ENCODE results near the gene AP1M1. TPM values are rescaled to one million over a fixed set of nuclear protein-coding genes. Genes with fewer than 3 reads are reported as not detected.

AP1M1 gene
- total and polyA plus RNA-seq, 3 experiments from 2014 or later = 113 to 145 (median 120) TPM

DNA sequence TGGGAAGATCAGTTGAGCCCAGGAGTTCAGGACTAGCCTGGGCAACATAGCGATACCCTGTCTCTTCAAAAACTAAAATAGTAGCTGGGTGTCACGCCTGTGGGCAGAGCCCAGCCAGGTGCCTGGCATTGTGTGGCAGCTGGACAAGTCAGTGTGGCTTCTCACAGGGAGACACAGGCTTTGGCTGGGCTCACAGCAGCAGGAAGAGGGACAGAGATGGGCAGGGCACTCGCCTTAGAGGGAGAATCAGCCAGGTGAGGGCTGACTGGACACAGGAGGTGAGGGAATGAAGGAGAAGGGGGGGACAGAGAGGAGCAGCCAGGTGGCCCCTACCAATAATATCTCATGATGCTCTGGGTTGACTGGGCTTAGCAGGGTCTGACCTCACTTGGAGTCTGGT is 9.2 kb upstream of the AP1M1 start:
- DNase-seq = peak in 1 of 5 donors; percentile 14
- H3K4me3 ChIP-seq (ENCODE audit: low read length) = no peak overlapping the region
- CTCF ChIA-PET = interaction anchor here (0.8 kb wide), 2 partner anchors 102 to 127 kb away, joined by 3 read pairs; no protein-coding TSS in a partner anchor
- POLR2A ChIA-PET = interaction anchor here (1.4 kb wide), 1 partner anchor 9 kb away, joined by 4 read pairs; the partner anchor contains the start of gene AP1M1
- peaks cover 32% of the 10 kb centered on the region for H3K36me3 ChIP-seq (ENCODE audit: insufficient read depth, low read length)
- H3K27me3 ChIP-seq (ENCODE audit: insufficient read depth, low read length, poor library complexity, severe bottlenecking) = no peaks in the 10 kb centered on the region
- no peak overlapping the region for H3K27ac ChIP-seq (ENCODE audit: low read depth, low read length)
- H3K9me3 Mint-ChIP-seq = no peaks in the 10 kb centered on the region
- peak overlapping the region in 2 of 8 donors; percentile 3 to 91 for H3K27ac Mint-ChIP-seq
- peaks cover 19% of the 10 kb centered on the region for H3K4me1 ChIP-seq (ENCODE audit: insufficient read depth, low read length)
- H3K27me3 Mint-ChIP-seq = peaks cover 0 to 2% of the 10 kb centered on the region in 2 donors
- peaks cover 0 to 63% (median 8%) of the 10 kb centered on the region in 3 donors for H3K36me3 Mint-ChIP-seq
- H3K4me3 Mint-ChIP-seq = peak overlapping the region in 4 of 7 donors; percentile 28 to 74 (median 48)
- peaks cover 27 to 41% (median 30%) of the 10 kb centered on the region in 3 donors for H3K4me1 Mint-ChIP-seq
- H3K9me3 ChIP-seq (ENCODE audit: low read length) = no peaks in the 10 kb centered on the region

DNA sequence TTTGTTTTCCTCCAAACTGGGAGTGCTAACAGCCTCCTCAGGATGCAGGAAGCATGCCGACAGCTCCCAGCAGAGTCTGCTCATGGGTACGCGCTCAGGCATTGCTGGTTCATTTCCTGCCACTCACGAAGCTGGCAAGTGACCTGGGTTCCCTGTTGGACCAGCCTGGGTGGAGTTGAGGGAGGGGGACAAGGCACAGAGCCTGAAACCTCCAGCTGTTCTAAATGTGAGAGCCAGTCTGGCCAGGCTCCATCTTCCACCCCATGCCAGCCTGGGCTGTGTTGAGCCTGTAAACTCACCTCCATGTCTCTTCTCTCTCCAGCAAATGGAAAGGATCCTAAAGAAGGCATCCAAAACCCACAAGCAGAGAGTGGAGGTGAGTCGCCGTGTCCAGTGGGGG is 7.5 kb upstream of the AP1M1 start:
- H3K4me1 Mint-ChIP-seq = peaks cover 23 to 37% (median 25%) of the 10 kb centered on the region in 3 donors
- POLR2A ChIA-PET = no interaction called here
- Histone ChIP-seq H3K4me3 (ENCODE audit: low read length) (no peak overlapping the region), H3K4me1 (ENCODE audit: insufficient read depth, low read length) (peaks cover 19% of the 10 kb centered on the region), H3K36me3 (ENCODE audit: insufficient read depth, low read length) (peaks cover 32% of the 10 kb centered on the region), H3K9me3 (ENCODE audit: low read length) (no peaks in the 10 kb centered on the region), H3K27me3 (ENCODE audit: insufficient read depth, low read length, poor library complexity, severe bottlenecking) (no peaks in the 10 kb centered on the region), H3K27ac (ENCODE audit: low read depth, low read length) (no peak overlapping the region)
- H3K27me3 Mint-ChIP-seq = peaks cover 0 to under 1% of the 10 kb centered on the region in 2 donors
- CTCF ChIA-PET = interaction anchor here (0.8 kb wide), 1 partner anchor 128 kb away, joined by 3 read pairs; no protein-coding TSS in a partner anchor
- H3K27ac Mint-ChIP-seq = peak overlapping the region in 1 of 8 donors; percentile 12
- DNase-seq = no peak
- peaks cover 0 to 66% (median 8%) of the 10 kb centered on the region in 3 donors for H3K36me3 Mint-ChIP-seq
- peak overlapping the region in 1 of 7 donors; percentile 69 for H3K4me3 Mint-ChIP-seq
- no peaks in the 10 kb centered on the region for H3K9me3 Mint-ChIP-seq

DNA sequence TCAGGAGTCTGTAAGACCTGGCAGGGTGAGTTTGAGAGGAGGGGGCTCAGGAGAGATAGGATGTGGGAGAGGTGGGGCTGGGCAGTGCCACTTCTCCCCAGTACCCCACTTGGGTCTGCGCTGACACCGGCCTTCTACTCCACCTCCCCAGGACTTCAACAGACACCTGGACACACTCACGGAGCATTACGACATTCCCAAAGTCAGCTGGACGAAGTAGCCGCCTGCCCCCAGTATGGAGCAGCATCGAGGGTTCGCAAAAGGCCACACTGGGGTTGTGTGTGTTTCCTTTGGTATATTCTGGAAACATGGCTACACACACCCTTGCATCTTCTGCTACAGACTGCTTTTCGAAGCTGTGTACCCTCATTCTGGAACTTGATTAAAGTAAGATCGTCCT is 7.0 kb upstream of the AP1M1 start:
- Mint-ChIP-seq H3K4me3 (no peak overlapping the region), H3K36me3 (peaks cover 0 to 61% (median 6%) of the 10 kb centered on the region in 3 donors), H3K4me1 (peaks cover 19 to 31% (median 20%) of the 10 kb centered on the region in 3 donors), H3K9me3 (no peaks in the 10 kb centered on the region), H3K27ac (no peak overlapping the region), H3K27me3 (no peaks in the 10 kb centered on the region)
- DNase-seq = no peak
- no peak overlapping the region for H3K27ac ChIP-seq (ENCODE audit: low read depth, low read length)
- no peaks in the 10 kb centered on the region for H3K9me3 ChIP-seq (ENCODE audit: low read length)
- peaks cover 32% of the 10 kb centered on the region for H3K36me3 ChIP-seq (ENCODE audit: insufficient read depth, low read length)
- H3K4me1 ChIP-seq (ENCODE audit: insufficient read depth, low read length) = peaks cover 19% of the 10 kb centered on the region
- H3K4me3 ChIP-seq (ENCODE audit: low read length) = no peak overlapping the region
- ChIA-PET POLR2A (no interaction called here), CTCF (no interaction called here)
- H3K27me3 ChIP-seq (ENCODE audit: insufficient read depth, low read length, poor library complexity, severe bottlenecking) = no peaks in the 10 kb centered on the region

DNA sequence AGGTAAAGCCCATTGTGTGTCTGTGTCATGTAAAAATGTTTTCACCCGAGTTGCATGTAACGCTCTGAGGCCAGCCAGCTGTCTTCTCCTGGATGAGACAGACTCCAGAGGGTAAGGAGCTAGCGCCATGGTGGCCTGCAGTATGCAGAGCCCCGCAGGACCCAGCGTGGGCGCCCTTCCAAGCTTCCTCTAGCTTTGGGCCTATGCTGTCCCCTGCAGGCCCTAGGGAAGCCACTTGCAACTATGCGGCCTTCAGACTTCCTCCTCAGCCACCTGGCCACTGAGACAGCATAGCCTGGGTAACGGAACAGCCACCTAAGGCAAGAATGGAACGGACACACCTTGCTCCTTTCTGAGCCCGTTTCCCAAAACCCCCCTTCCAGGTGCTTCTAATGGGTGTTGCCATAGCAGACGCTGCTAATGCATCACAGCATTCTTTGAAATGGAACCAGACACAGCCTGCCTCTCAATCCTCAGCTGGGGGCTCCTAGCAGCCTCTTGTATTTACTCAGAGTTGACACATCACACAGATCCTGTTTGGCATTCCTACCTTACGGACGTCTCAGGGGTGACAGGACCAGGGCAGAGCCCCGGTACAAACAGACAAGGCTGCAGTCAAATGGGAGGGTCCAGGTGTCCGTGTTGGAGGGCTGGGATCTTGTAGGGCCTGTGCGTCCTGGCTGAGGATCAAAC is 6.3 kb upstream of the AP1M1 start:
- peaks cover 13% of the 10 kb centered on the region for H3K4me1 ChIP-seq (ENCODE audit: insufficient read depth, low read length)
- ChIA-PET CTCF (no interaction called here), POLR2A (no interaction called here)
- Mint-ChIP-seq H3K36me3 (peaks cover 0 to 58% (median 6%) of the 10 kb centered on the region in 3 donors), H3K27me3 (no peaks in the 10 kb centered on the region), H3K9me3 (no peaks in the 10 kb centered on the region), H3K4me1 (peaks cover 15 to 26% (median 15%) of the 10 kb centered on the region in 3 donors), H3K4me3 (peak overlapping the region in 1 of 7 donors; percentile 45), H3K27ac (peak overlapping the region in 5 of 8 donors; percentile 23 to 74 (median 65))
- H3K27me3 ChIP-seq (ENCODE audit: insufficient read depth, low read length, poor library complexity, severe bottlenecking) = no peaks in the 10 kb centered on the region
- H3K27ac ChIP-seq (ENCODE audit: low read depth, low read length) = no peak overlapping the region
- no peak overlapping the region for H3K4me3 ChIP-seq (ENCODE audit: low read length)
- peaks cover 32% of the 10 kb centered on the region for H3K36me3 ChIP-seq (ENCODE audit: insufficient read depth, low read length)
- no peak for DNase-seq
- H3K9me3 ChIP-seq (ENCODE audit: low read length) = no peaks in the 10 kb centered on the region

DNA sequence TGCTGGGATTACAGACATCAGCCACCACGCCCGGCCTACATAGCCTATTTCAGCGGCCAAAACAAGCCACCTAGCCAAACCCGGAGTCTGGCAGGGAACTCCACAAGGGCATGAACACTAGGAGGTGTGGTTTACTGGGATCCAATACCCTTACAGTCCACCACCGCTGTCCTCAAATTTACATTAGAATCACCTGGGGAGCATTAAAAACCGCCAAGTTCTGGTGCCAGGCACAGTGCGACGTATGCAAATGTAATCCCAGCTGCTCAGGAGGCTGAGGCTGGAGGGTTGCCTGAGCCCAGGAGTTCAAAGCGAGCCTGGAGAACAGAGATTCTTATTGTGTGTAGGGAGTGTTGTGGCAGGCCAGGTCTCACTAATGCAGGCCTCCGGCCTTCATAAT is 4.2 kb upstream of the AP1M1 start:
- Histone ChIP-seq H3K4me3 (ENCODE audit: low read length) (no peak overlapping the region), H3K36me3 (ENCODE audit: insufficient read depth, low read length) (peaks cover 26% of the 10 kb centered on the region), H3K27me3 (ENCODE audit: insufficient read depth, low read length, poor library complexity, severe bottlenecking) (no peaks in the 10 kb centered on the region), H3K27ac (ENCODE audit: low read depth, low read length) (no peak overlapping the region), H3K4me1 (ENCODE audit: insufficient read depth, low read length) (peaks cover 14% of the 10 kb centered on the region), H3K9me3 (ENCODE audit: low read length) (no peaks in the 10 kb centered on the region)
- H3K4me3 Mint-ChIP-seq = no peak overlapping the region
- DNase-seq = no peak
- peaks cover 0 to 46% (median 4%) of the 10 kb centered on the region in 3 donors for H3K36me3 Mint-ChIP-seq
- H3K27me3 Mint-ChIP-seq = no peaks in the 10 kb centered on the region
- peak overlapping the region in 1 of 8 donors; percentile 12 for H3K27ac Mint-ChIP-seq
- H3K9me3 Mint-ChIP-seq = no peaks in the 10 kb centered on the region
- peaks cover 11 to 25% (median 15%) of the 10 kb centered on the region in 3 donors for H3K4me1 Mint-ChIP-seq
- CTCF ChIA-PET = no interaction called here
- POLR2A ChIA-PET = no interaction called here

DNA sequence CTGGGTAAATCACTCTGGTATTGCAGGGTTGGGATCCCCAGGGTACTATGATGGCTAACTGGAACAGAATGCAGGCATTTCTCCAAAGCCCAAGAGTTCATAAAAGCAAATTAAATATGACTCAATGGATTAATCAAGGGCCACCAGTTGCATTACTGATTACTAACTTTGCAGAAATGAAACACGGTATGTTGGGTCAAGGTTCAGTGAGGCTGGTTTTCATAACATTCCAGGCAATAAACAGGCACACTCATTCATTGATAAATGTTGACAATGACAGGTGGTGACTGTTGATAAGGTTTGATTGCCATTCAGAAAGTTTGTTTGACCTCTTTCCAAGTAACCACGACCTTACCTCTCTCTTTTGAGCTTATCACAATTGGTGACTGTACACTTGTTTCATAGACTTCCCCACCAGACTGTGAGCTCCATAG is 506 bp upstream of the AP1M1 start:
- peak overlapping the region; percentile 96 for H3K4me3 ChIP-seq (ENCODE audit: low read length)
- Mint-ChIP-seq H3K36me3 (peaks cover 0 to 37% (median 5%) of the 10 kb centered on the region in 3 donors), H3K9me3 (no peaks in the 10 kb centered on the region), H3K27me3 (no peaks in the 10 kb centered on the region), H3K4me1 (peaks cover 27 to 45% (median 42%) of the 10 kb centered on the region in 3 donors), H3K27ac (peak overlapping the region; percentile 84 to 98 (median 97)), H3K4me3 (peak overlapping the region; percentile 81 to 94 (median 88))
- CTCF ChIA-PET = interaction anchor here (0.6 to 1.1 kb wide), 4 partner anchors 12 to 568 kb away, joined by 3 to 11 read pairs (median 4); partner anchors contain the start of gene FAM32A
- H3K4me1 ChIP-seq (ENCODE audit: insufficient read depth, low read length) = peaks cover 23% of the 10 kb centered on the region
- no peaks in the 10 kb centered on the region for H3K27me3 ChIP-seq (ENCODE audit: insufficient read depth, low read length, poor library complexity, severe bottlenecking)
- no peaks in the 10 kb centered on the region for H3K36me3 ChIP-seq (ENCODE audit: insufficient read depth, low read length)
- POLR2A ChIA-PET = interaction anchor here (0.6 to 1.5 kb wide), 6 partner anchors 9 to 360 kb away, joined by 4 to 27 read pairs (median 4); partner anchors contain the start of genes FAM32A and KLF2
- no peaks in the 10 kb centered on the region for H3K9me3 ChIP-seq (ENCODE audit: low read length)
- DNase-seq = no peak
- peak overlapping the region; percentile 93 for H3K27ac ChIP-seq (ENCODE audit: low read depth, low read length)

DNA sequence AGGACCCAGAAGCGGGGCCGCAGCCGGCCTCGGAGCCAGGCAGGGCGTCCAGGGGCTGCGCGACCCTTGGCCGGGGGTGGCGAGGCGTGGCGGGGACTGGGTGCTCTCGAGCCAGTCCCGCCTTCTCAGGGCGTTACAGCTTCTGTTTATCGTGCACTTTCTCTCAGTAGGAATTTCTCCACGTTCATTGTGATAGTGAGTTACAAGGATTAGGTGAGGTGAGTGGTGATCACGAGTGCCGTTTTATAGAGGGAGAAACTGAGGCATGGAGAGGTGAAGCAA is 600 bp downstream of the AP1M1 start:
- Mint-ChIP-seq H3K4me3 (peak overlapping the region; percentile 71 to 94 (median 83)), H3K9me3 (no peaks in the 10 kb centered on the region), H3K27ac (peak overlapping the region; percentile 38 to 95 (median 90)), H3K4me1 (peaks cover 31 to 52% (median 51%) of the 10 kb centered on the region in 3 donors), H3K27me3 (no peaks in the 10 kb centered on the region), H3K36me3 (peaks cover 0 to 41% (median 11%) of the 10 kb centered on the region in 3 donors)
- POLR2A ChIA-PET = interaction anchor here (0.8 to 1.5 kb wide), 6 partner anchors 10 to 362 kb away, joined by 3 to 27 read pairs (median 4); partner anchors contain the start of genes FAM32A and KLF2
- H3K36me3 ChIP-seq (ENCODE audit: insufficient read depth, low read length) = peaks cover 4% of the 10 kb centered on the region
- peak overlapping the region; percentile 93 for H3K27ac ChIP-seq (ENCODE audit: low read depth, low read length)
- CTCF ChIA-PET = no interaction called here
- peaks cover 23% of the 10 kb centered on the region for H3K4me1 ChIP-seq (ENCODE audit: insufficient read depth, low read length)
- H3K27me3 ChIP-seq (ENCODE audit: insufficient read depth, low read length, poor library complexity, severe bottlenecking) = no peaks in the 10 kb centered on the region
- H3K9me3 ChIP-seq (ENCODE audit: low read length) = no peaks in the 10 kb centered on the region
- no peak for DNase-seq
- peak overlapping the region; percentile 96 for H3K4me3 ChIP-seq (ENCODE audit: low read length)
